Superior temporal gyrus (tissue), 1 donor: ENCODE data around the gene LEMD2.

Experiments
- DNase-seq: peaks from one replicate; pipeline ENCODE4 v3.0.0-alpha.2; 2016; ENCODE audit errors: extremely low spot score

Gene LEMD2

DNA sequence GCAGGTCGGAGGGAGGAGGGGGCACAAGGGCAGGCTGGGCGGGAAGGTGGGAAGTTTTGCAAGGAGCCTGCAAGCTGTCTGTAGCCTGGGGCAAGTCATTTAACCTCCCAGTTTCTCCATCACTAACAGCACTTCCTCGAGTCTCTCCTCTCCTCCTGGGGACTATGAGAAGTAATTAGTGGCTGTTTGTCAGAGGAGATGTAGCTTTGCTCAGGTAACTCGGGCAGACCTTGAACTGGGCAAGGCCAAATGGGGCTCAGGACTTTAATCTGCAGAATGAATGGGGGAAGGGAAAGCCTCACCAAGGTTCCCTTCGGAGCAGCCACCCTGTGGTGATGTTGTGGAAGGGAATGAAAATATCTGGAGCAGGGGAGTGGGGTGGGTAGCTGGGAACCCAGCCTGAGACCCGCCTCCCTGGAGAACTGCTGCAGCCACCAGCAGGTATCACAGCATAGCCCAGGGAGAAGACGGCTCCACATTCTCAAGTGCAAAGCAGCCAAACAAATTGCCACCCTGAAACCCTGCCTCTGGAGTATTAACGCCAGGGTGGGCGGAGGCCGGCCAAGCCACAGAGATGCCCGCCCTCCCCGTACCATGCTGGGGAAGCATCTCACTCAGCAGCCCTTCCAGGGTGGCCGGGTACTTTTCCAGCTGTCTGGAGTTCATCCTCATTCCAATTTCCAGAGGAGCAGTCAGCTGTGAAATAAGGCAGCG is 6.1 kb upstream of the LEMD2 start:
- DNase-seq: no peak

DNA sequence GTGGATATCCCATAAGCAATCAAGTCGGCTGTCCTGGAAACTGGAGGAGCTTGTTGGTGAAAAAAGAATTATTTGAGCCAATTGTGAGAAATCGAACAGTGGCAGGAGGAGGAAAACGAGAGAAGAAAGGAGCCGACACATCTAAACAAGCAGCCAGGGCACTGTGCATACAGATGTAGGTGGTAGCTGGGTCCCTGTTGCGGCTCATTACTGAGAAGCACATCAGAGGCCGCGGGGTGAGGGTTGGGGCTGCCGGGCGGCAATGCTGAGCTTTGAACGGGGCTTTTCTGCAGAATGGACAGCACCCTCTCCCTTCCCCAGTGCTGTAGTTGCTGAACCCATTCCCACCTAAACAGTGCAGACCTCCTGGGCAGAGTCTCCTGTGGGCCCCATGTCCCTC is 4.1 kb upstream of the LEMD2 start:
- no peak for DNase-seq

DNA sequence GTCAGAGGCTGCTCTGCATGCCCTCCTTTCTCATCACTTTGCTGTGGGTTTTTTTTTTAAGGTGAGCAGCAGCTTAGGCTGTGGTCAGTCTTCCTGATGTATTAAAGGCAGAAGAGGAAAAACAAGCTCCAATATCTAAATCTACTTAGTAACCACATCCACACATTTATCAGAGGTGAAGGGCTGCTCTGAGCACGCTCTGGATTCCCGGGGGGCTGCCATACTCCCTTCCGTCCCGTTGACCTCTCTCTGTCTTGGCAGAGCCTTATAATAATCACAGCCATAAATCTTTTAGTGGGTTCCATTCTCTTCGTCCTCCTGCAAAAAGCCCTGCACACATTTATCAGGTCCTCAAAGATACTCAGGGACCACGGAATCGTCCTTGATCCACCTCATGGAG is 2.7 kb upstream of the LEMD2 start:
- DNase-seq: no peak

- no peak for DNase-seq
These were observed 2.0 kb upstream of the LEMD2 start for GRCh38 chr6:33790910-33791309.

DNA sequence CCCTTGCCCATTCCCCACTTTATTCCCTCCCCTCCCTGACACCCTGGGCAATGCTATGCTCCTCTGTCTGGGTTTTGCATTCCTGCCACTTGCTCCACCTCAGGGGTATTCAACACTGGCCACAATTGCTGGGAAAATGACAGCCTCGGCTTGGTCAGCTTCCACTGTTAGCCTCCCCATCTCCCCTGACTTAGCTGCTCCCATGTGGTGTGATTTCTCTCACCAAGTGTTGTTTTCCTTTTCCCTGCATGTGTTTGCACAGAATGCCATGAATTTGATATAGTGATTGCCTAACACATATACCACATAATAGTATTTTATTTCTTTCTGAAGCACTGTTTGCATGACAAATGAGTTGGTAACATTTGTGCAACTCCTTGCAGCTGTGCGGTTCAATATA is 1.4 kb upstream of the LEMD2 start:
- no peak for DNase-seq

GRCh38 chr6:33789550-33789895 is 593 bp upstream of the LEMD2 start:
- no peak for DNase-seq

DNA sequence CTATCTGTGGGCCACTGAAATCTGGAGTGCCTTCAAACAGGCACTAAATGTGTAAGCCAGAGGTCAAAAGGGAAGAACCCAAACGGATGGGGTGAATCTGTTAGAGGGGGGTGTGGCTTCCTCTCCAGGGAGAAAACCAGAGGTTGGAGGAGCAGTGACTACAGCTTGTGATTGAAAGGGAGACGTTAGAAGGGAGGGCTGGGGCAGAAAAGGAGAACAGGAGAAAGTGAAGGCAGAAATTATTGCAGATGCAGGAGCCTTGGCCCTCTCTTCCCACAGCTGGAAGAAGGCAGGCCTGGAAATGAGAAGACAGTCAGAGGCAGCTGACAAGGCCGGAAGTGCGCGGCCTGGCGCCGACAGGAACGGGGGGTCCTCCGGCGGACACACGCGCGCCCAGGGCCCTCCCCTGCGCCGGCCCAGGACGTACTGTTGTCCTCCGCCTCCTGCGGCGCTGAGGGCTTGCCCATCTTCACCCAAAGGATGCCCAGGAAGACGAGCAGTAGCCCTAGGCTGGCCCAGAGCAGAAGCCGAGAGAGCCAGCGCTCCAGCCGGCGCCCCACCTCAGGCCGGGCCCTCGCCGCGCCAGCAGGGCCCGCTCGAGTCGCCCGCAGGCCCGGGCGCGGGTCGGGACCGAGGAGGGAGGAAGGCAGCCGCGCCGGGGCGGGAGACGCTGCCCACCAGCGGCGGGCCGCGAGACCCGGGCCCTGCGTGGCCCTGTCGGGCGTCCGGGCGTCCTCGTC is 806 bp downstream of the LEMD2 start:
- DNase-seq: peak; percentile 63

GRCh38 chr6:33787346-33787953 is 1.5 kb downstream of the LEMD2 start:
- DNase-seq: no peak

GRCh38 chr6:33786736-33787135 is 2.2 kb downstream of the LEMD2 start:
- DNase-seq: no peak

DNA sequence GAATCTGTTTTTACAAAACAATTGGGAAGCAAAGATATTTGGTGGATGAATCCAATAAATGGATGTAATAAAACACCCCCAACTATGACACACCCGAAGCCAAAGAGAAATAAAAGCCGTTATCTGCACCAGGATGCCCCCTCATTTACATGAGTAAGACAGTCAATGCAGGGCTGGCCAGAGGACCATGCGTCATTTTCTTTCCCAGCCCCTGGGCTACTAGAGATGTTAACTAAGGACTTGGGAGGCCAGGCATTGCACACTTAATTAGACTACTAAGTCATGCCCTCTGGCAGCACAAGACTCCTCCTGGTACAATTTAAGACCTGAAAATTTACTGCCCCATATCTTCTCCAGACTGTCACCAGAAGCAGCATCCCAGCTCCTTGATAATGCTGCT is 3.2 kb downstream of the LEMD2 start:
- no peak for DNase-seq

DNA sequence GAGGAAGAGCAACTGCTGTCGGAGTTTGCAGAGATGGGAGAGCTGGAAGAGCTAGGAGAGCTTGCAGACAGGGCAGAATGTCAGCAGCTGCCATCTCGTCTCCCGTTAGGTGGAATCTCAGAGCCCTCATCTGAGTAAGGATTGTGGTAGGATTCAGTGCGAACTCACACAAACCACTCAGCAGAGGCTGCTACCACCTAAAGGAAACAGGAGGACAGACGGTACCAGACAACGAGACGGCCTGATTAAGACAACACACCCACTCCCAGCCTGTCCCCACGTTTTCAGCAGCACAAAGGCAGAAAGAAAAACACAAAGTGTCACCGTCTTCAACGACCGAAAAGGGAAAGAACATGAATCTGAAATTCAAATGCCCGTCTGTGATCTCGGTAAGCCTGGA is 4.1 kb downstream of the LEMD2 start:
- DNase-seq: peak; percentile 38

DNA sequence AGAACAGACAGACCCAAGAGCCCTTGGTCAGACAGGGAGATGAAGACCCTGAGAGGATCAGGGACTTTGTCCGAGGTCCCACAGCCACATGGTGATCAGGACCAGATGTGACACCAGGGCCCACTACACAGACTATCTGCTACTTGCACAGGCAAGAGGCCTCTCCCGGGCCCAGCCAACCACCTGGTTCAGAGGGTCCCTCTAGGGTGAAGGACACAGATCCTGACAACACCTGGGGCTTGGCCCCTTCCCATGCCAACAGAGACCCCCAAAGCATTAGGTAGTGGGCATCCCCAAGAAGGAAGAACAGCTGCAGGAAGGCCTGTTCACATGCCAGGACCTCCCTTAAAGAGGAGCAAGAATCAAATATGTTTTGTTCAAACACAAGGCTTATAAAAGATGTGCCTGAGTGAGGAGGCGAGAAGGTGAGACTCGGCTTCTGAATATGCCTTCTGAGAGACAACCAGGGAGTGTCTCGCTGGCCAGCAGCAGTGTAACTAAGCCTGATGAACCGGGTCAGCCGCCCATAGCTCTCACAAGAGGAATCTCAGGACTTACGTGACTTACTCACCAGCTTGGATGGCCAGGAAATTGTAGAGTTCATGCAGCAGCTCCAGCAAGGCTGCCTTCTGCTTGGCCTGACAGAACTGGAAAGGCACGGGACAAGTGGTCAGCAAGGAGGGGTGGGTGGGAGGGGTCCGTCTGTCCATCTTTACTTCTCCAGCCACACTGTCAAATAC is 5.0 kb downstream of the LEMD2 start:
- DNase-seq: no peak

DNA sequence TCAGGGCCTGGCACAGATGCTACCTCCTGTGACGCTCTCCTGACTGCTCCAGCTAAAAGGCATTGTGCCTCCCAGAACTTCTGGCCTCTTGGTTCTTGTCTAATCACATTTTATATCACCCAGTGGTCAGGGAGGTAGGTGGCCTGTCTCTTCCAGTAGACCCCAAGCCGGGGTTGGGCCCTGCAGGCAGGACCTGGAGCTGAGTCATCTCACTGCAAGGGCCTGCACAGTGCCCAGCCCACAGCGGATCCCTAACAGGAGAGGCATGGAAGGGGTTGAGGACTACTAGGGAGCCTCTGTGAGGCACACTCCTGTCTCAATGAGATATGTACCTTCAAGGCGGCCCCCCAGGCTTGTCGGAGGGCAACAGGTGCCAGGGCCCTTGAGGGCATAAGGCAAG is 6.4 kb downstream of the LEMD2 start:
- DNase-seq: no peak

DNA sequence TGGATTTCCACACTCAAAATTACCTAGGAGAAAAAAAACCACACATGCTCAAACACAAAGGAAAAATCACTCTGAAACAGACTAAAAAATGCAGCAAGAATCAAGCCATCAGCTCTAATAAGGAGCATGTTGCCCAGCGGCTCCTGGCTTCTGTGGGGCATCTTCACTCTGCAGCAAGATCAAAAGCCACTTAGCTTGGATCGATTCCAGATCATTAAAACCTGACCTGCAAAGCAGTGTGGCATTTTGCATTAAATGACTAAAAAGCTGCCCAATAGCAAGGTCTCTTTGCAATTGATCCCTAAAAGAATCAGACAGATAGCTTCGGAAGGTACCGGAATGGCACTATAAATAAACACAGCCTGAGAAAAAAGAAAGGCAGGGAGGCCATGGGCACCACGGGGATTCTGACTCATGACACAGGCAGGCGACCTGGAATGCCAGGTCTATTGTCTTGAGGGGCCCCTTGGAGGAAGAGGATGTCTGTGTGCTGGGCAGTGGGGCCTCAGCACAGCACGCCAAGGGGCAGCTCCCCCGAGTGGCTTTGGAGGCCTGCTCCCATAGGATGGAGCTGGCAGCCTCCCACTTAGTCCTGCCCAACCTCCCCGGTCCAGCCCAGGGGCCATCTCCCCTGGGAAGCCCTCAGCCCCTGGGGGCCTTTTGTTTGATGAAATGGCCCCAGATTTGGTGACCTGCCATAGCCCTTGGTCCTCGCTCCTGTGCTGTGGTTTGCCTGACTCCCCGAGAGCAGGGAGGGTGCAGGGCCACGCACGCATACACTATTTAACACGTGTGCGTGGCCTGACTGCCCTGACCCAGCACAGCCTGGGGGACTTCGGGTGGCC is 7.6 kb downstream of the LEMD2 start:
- no peak for DNase-seq

DNA sequence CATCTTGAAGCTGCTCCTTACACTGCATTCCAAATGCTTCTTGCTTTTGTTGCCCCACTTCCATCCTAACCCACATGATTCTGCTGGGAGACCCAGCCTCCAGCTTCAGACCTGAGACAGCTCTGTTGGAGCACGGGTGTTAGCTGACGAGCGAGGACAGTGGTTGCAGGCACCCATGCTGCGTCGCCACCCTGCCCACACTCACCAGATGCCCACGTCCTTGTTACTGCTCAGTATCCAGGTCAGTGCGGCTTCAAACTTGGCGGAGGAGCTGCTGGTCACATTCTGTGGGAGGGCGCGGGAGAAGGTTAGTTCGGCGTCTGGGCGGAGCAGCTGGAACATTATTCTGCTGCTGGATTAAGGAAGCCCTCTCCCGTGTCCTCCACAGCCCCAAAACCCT is 9.0 kb downstream of the LEMD2 start:
- no peak for DNase-seq

DNA sequence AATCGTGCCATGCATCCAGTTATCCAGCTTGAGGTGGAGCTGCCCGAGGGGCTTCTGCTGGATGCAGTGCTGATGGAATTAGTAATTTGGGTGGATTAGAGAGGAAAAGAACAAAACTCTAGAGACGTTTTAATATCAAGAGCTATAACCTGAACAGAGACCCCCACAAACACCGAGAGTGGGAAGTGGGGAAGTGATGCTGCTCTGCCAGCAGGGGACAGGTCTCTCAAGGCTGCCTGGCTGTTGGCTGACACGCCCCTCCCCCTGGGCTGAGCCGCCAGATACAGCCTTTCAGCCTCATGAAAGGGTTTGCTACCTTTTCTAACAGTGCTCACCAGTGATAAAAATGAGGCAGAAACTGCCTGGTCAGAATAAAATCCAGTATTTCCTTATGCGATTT is 9.6 kb downstream of the LEMD2 start:
- DNase-seq: no peak

DNA sequence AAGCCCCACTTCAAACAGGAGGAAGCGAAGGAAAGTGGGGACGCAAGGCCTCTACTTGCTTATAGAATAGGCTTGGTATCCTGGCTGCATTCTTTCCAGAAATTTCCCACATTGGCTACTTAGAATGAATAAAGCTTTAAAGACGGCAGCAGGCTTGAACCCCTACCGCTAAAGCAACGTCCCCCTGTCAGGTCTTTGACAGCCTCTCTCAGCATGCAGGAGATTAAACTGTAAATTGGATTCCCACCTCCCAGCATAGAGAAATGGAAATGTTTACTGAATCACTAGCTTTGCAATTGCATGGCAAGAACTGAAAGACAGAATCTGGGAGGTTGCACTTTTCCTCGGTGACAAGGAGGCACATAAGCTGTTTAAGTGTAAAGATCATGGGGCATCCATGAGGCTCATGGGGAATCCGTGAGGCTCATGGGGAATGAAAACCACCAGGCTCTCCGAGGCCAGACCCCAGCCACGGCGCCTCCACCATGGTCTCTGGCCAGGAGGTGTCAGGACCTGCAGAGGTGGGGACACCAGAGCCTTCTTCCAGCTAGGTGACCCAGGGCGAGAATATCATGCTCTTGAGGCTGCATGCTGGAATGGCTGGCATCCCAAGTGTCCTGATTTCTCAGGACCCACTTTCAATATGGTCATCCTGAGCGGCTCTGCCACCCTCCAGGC is 10.3 kb downstream of the LEMD2 start:
- DNase-seq: no peak

GRCh38 chr6:33777398-33778388 is 11.2 kb downstream of the LEMD2 start:
- no peak for DNase-seq

DNA sequence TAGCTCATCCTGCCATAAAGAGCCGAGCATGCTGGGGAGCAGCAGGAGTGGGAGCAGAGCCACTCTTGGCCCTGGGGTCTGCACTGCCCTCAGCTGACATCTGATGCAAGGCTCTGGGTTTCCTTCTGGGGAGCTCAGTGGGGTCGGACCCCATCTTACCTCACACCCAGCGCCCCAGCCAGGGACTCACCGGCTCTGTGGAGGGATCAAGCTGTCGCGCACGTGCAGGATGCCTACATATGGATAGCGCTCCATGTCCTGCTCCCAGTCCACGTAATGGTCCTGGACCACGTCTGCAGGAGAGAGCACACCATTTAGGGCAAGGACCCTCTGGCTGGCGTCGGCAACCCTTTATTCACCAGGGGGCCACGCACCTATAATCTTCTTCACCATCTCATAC is 12.2 kb downstream of the LEMD2 start:
- no peak for DNase-seq

DNA sequence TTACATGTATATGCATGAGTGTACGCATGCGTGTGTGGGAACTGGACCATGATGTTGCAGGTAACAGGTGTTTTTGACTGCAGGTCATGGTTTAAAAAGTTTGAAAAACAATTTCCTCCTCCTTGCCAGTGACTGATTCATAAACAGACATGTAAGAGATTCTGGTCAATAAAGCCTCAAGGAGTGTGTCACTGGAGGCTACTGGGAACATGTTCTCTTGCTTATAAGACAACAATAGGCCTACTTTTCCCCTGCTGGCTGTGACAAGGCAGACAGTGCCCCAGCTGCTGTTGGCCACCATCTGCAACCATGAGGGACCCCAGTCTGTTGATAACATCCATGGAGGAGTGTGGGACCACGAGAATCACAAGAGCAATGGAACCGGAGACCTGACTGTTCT is 12.7 kb downstream of the LEMD2 start:
- no peak for DNase-seq
